ENCODE data around the gene HSPBP1. TPM values are rescaled to one million over a fixed set of nuclear protein-coding genes. Genes with fewer than 3 reads are reported as not detected.

Gene HSPBP1
- total RNA-seq, 5 donors from 2014 or later (not counting 1 experiment from before 2014, with no cell fraction given) = 16.8 to 27.6 (median 24.7) TPM

DNA sequence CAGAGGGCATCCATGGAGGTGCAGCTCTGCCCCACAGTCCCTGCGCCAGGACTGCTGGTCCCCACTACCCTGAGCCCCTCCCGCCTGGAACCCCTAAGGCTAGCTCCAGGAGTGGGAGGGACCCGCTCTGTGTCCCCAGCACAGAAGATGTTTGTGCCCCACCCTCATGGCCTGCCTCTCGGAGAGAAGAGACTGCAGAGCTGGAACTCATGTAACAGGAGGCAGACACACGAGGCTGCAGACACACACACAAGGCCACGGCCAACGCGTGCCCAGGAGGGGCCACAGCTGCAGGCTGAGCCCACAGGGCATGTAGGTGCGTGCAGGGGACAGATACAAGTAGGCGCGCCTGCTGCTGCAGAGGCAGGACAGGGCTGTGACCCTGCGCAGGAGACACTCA, 40.9 kb downstream of the HSPBP1 start:
- Histone ChIP-seq H3K36me3 (ENCODE audit: control insufficient read depth in 2 of 2, extremely low read depth in 1 of 2, insufficient read depth in 1 of 2, low read length in 1 of 2) (peaks cover 28 to 93% of the 10 kb centered on the region in 2 donors), H3K4me3 (ENCODE audit: control insufficient read depth in 1 of 2, extremely low read depth in 1 of 2, low read length in 1 of 2) (no peak overlapping the region), H3K9me3 (no peaks in the 10 kb centered on the region), H3K27me3 (replicated peaks in 1 of 2; ENCODE audit: control insufficient read depth in 2 of 2, extremely low read depth in 1 of 2, insufficient read depth in 2 of 2, low read length in 1 of 2) (no peaks in the 10 kb centered on the region), H3K27ac (ENCODE audit: low read length) (no peak overlapping the region), H3K4me1 (ENCODE audit: control insufficient read depth in 1 of 2, extremely low read depth in 1 of 2, insufficient read depth in 2 of 2, low read length in 2 of 2) (no peaks in the 10 kb centered on the region)
- peaks cover 0 to 5% (median 0%) of the 10 kb centered on the region in 3 donors for H3K4me1 Mint-ChIP-seq
- H3K36me3 Mint-ChIP-seq = peaks cover 47% of the 10 kb centered on the region
- ATAC-seq (replicated peaks in 1 of 4) (no peak), DNase-seq (no peak)
- CTCF ChIA-PET = no interaction called here
- no peaks in the 10 kb centered on the region for H3K9me3 Mint-ChIP-seq
- WGBS (ENCODE audit: insufficient coverage) = 95% methylated on average over 12 of the region's 12 CpGs
- H3K27ac Mint-ChIP-seq = no peak overlapping the region
- POLR2A ChIA-PET = no interaction called here
- H3K4me3 Mint-ChIP-seq = no peak overlapping the region
- H3K27me3 Mint-ChIP-seq = no peaks in the 10 kb centered on the region

DNA sequence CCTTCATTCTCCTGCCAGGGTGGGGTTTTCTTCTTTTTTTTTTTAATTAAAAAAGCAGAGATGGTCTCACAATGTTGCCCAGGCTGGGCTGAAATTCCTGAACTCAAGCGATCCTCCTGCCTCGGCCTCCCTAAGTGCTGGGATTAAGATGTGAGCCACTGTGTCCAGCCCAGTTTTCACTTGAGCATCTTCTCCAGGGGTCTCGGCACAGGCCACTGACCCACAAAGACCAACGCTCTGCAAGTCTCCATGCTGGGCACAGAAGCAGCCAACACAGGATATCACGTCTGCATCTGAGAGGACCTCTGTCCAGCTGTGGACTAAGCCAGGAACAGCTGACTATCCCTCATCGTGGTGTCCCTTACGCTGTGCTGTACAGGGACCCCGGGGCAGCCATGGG, 41.9 kb downstream of the HSPBP1 start:
- H3K27ac ChIP-seq (ENCODE audit: low read length) = no peak overlapping the region
- CTCF ChIA-PET = no interaction called here
- POLR2A ChIA-PET = no interaction called here
- no peak overlapping the region for H3K4me3 ChIP-seq (ENCODE audit: control insufficient read depth in 1 of 2, extremely low read depth in 1 of 2, low read length in 1 of 2)
- no peaks in the 10 kb centered on the region for H3K4me1 ChIP-seq (ENCODE audit: control insufficient read depth in 1 of 2, extremely low read depth in 1 of 2, insufficient read depth in 2 of 2, low read length in 2 of 2)
- WGBS (ENCODE audit: insufficient coverage) = 99% methylated on average over 8 of the region's 8 CpGs
- DNase-seq (no peak), ATAC-seq (replicated peaks in 1 of 4) (no peak)
- Mint-ChIP-seq H3K4me3 (no peak overlapping the region), H3K27ac (no peak overlapping the region), H3K27me3 (no peaks in the 10 kb centered on the region), H3K4me1 (peaks cover 0 to 5% (median 0%) of the 10 kb centered on the region in 3 donors), H3K36me3 (peaks cover 52% of the 10 kb centered on the region), H3K9me3 (no peaks in the 10 kb centered on the region)
- H3K36me3 ChIP-seq (ENCODE audit: control insufficient read depth in 2 of 2, extremely low read depth in 1 of 2, insufficient read depth in 1 of 2, low read length in 1 of 2) = peaks cover 28 to 92% of the 10 kb centered on the region in 2 donors
- no peaks in the 10 kb centered on the region for H3K9me3 ChIP-seq
- no peaks in the 10 kb centered on the region for H3K27me3 ChIP-seq (replicated peaks in 1 of 2; ENCODE audit: control insufficient read depth in 2 of 2, extremely low read depth in 1 of 2, insufficient read depth in 2 of 2, low read length in 1 of 2)

DNA sequence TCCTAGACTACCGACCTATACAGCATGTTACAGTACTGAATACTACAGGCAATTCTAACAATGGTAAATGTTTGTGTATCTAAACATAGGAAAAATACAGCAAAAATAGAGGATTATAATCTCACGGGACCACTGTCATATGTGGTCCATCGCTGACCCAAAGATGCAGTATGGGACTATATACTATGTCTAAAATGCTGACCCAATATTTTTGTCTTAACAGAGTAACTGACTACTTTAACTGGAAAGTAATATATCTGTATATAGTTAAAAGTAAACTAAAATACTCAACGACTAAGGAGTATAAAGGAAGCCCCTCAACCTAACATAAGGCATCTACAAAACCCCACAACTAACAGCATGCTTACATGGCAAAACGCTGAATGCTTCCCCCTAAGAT, 46.9 kb downstream of the HSPBP1 start:
- H3K27me3 Mint-ChIP-seq = no peaks in the 10 kb centered on the region
- H3K4me3 Mint-ChIP-seq = no peak overlapping the region
- Histone ChIP-seq H3K27me3 (replicated peaks in 1 of 2; ENCODE audit: control insufficient read depth in 2 of 2, extremely low read depth in 1 of 2, insufficient read depth in 2 of 2, low read length in 1 of 2) (no peaks in the 10 kb centered on the region), H3K9me3 (no peaks in the 10 kb centered on the region), H3K36me3 (ENCODE audit: control insufficient read depth in 2 of 2, extremely low read depth in 1 of 2, insufficient read depth in 1 of 2, low read length in 1 of 2) (peaks cover 33 to 92% of the 10 kb centered on the region in 2 donors), H3K4me3 (ENCODE audit: control insufficient read depth in 1 of 2, extremely low read depth in 1 of 2, low read length in 1 of 2) (no peak overlapping the region), H3K27ac (ENCODE audit: low read length) (no peak overlapping the region), H3K4me1 (ENCODE audit: control insufficient read depth in 1 of 2, extremely low read depth in 1 of 2, insufficient read depth in 2 of 2, low read length in 2 of 2) (no peaks in the 10 kb centered on the region)
- POLR2A ChIA-PET = no interaction called here
- no CpG with 5 or more reads among the region's 5 CpGs for WGBS (ENCODE audit: insufficient coverage)
- H3K9me3 Mint-ChIP-seq = no peaks in the 10 kb centered on the region
- H3K36me3 Mint-ChIP-seq = peaks cover 49% of the 10 kb centered on the region
- no peak overlapping the region for H3K27ac Mint-ChIP-seq
- ATAC-seq (replicated peaks in 1 of 4) = no peak
- CTCF ChIA-PET = no interaction called here
- DNase-seq = no peak
- H3K4me1 Mint-ChIP-seq = peaks cover 0 to 2% (median 0%) of the 10 kb centered on the region in 3 donors

GRCh38 chr19:55232286-55232602, 47.7 kb downstream of the HSPBP1 start:
- peaks cover 0 to 2% (median 0%) of the 10 kb centered on the region in 3 donors for H3K4me1 Mint-ChIP-seq
- Histone ChIP-seq H3K27me3 (replicated peaks in 1 of 2; ENCODE audit: control insufficient read depth in 2 of 2, extremely low read depth in 1 of 2, insufficient read depth in 2 of 2, low read length in 1 of 2) (no peaks in the 10 kb centered on the region), H3K27ac (ENCODE audit: low read length) (no peak overlapping the region), H3K9me3 (no peaks in the 10 kb centered on the region), H3K4me1 (ENCODE audit: control insufficient read depth in 1 of 2, extremely low read depth in 1 of 2, insufficient read depth in 2 of 2, low read length in 2 of 2) (no peaks in the 10 kb centered on the region), H3K4me3 (ENCODE audit: control insufficient read depth in 1 of 2, extremely low read depth in 1 of 2, low read length in 1 of 2) (no peak overlapping the region), H3K36me3 (ENCODE audit: control insufficient read depth in 2 of 2, extremely low read depth in 1 of 2, insufficient read depth in 1 of 2, low read length in 1 of 2) (peaks cover 29 to 89% of the 10 kb centered on the region in 2 donors)
- peaks cover 49% of the 10 kb centered on the region for H3K36me3 Mint-ChIP-seq
- 96% methylated on average over 10 of the region's 12 CpGs for WGBS (ENCODE audit: insufficient coverage)
- ChIA-PET CTCF (no interaction called here), POLR2A (no interaction called here)
- no peaks in the 10 kb centered on the region for H3K9me3 Mint-ChIP-seq
- H3K27ac Mint-ChIP-seq = no peak overlapping the region
- H3K4me3 Mint-ChIP-seq = no peak overlapping the region
- ATAC-seq (replicated peaks in 1 of 4) = no peak
- DNase-seq = no peak
- no peaks in the 10 kb centered on the region for H3K27me3 Mint-ChIP-seq

DNA sequence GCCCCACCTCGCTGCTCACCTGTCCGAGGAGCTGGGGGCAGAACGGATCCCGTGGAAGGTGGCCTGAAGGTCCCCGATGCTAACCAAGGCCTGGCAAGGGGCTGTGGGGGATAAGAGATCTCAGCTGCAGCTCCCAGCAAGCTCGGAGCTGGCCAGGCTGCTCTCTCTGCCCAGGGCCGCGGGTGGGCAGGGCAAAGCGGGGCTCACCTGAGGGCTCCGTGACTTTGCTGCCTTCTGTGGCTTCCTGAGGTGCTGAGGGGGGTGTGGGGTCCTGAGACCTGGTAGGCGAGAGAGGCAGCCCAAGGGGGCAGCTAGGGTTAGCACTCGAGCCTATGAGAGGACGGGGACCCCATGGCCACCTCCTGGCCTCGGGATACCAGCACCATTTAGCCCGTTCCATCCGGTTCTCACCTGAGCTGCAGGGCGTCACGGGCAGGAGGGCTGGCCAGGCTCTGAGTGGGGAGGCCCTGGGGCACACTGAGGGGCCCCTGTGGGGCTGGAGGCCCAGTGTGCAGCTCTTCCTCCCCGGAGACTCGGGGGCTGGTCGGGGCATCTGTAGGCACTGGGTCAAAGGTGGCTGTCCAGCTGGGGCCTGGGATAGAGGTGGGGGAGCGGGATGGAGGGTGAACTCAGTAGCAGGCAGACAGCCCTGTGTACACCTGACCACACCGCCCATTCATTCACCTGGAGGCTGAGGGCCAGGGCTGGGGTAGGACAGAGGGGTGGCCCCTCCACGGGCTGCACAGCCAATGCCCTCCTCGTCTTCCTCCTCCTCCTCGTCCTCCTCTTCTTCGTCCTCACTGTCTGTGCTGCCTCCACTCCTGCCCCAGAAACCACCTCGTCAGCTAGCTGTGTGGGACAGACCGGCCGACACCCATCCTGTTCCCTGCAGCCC, 48.3 kb downstream of the HSPBP1 start:
- Histone ChIP-seq H3K36me3 (ENCODE audit: control insufficient read depth in 2 of 2, extremely low read depth in 1 of 2, insufficient read depth in 1 of 2, low read length in 1 of 2) (peaks cover 26 to 89% of the 10 kb centered on the region in 2 donors), H3K4me3 (ENCODE audit: control insufficient read depth in 1 of 2, extremely low read depth in 1 of 2, low read length in 1 of 2) (no peak overlapping the region), H3K9me3 (no peaks in the 10 kb centered on the region), H3K4me1 (ENCODE audit: control insufficient read depth in 1 of 2, extremely low read depth in 1 of 2, insufficient read depth in 2 of 2, low read length in 2 of 2) (no peaks in the 10 kb centered on the region), H3K27me3 (replicated peaks in 1 of 2; ENCODE audit: control insufficient read depth in 2 of 2, extremely low read depth in 1 of 2, insufficient read depth in 2 of 2, low read length in 1 of 2) (no peaks in the 10 kb centered on the region), H3K27ac (ENCODE audit: low read length) (no peak overlapping the region)
- Mint-ChIP-seq H3K27me3 (no peaks in the 10 kb centered on the region), H3K4me1 (peaks cover 0 to 2% (median 0%) of the 10 kb centered on the region in 3 donors), H3K36me3 (peaks cover 44% of the 10 kb centered on the region), H3K9me3 (no peaks in the 10 kb centered on the region), H3K4me3 (no peak overlapping the region), H3K27ac (no peak overlapping the region)
- WGBS (ENCODE audit: insufficient coverage) = 94% methylated on average over 16 of the region's 30 CpGs
- ATAC-seq (replicated peaks in 1 of 4) = no peak
- CTCF ChIA-PET = no interaction called here
- POLR2A ChIA-PET = no interaction called here
- DNase-seq = no peak

- ChIA-PET POLR2A (no interaction called here), CTCF (no interaction called here)
- Histone ChIP-seq H3K27ac (ENCODE audit: low read length) (no peak overlapping the region), H3K27me3 (replicated peaks in 1 of 2; ENCODE audit: control insufficient read depth in 2 of 2, extremely low read depth in 1 of 2, insufficient read depth in 2 of 2, low read length in 1 of 2) (no peaks in the 10 kb centered on the region), H3K9me3 (no peaks in the 10 kb centered on the region), H3K36me3 (ENCODE audit: control insufficient read depth in 2 of 2, extremely low read depth in 1 of 2, insufficient read depth in 1 of 2, low read length in 1 of 2) (peaks cover 30 to 88% of the 10 kb centered on the region in 2 donors), H3K4me1 (ENCODE audit: control insufficient read depth in 1 of 2, extremely low read depth in 1 of 2, insufficient read depth in 2 of 2, low read length in 2 of 2) (no peaks in the 10 kb centered on the region), H3K4me3 (ENCODE audit: control insufficient read depth in 1 of 2, extremely low read depth in 1 of 2, low read length in 1 of 2) (no peak overlapping the region)
- no peaks in the 10 kb centered on the region for H3K27me3 Mint-ChIP-seq
- ATAC-seq (replicated peaks in 1 of 4) (no peak), DNase-seq (no peak)
- H3K4me3 Mint-ChIP-seq = no peak overlapping the region
- H3K4me1 Mint-ChIP-seq = peaks cover 0 to 2% (median 0%) of the 10 kb centered on the region in 3 donors
- WGBS (ENCODE audit: insufficient coverage) = 93% methylated on average over 8 of the region's 13 CpGs
- peaks cover 40% of the 10 kb centered on the region for H3K36me3 Mint-ChIP-seq
- H3K9me3 Mint-ChIP-seq = no peaks in the 10 kb centered on the region
- no peak overlapping the region for H3K27ac Mint-ChIP-seq
Measured at GRCh38 chr19:55230780-55231179, 49.1 kb downstream of the HSPBP1 start.
